H1 (cell line): ENCODE data around the gene CHRM4.

ENCODE experiments used
- EZH2 ChIP-seq: fragments of 200-600 bp; sonication (generic); IDR thresholded peaks from 2 replicates; pipeline ENCODE4 v1.7.1; 2012; ENCODE audit warnings: low read depth, mild to moderate bottlenecking, moderate library complexity, low read length, inconsistent platforms; ENCODE audit not compliant: severe bottlenecking
- KDM1A ChIP-seq: fragments of 200-600, 300-600 bp; sonication (generic); IDR thresholded peaks from 2 replicates; pipeline ENCODE4 v1.7.1; 2016; ENCODE audit warnings: mild to moderate bottlenecking, low read length, borderline replicate concordance
- KDM5A ChIP-seq: fragments of 200-600 bp; IDR thresholded peaks from 2 replicates; pipeline ENCODE4 v1.7.1; 2012; ENCODE audit warnings: mild to moderate bottlenecking, low read length, inconsistent platforms, mixed read lengths
- POLR2AphosphoS5 ChIP-seq: IDR thresholded peaks from 2 replicates; pipeline ENCODE4 v1.6.1; 2011; ENCODE audit warnings: low read depth, low read length
- RXRA ChIP-seq: IDR thresholded peaks from 2 replicates; pipeline ENCODE4 v1.6.1; 2011; ENCODE audit warnings: low read depth, mild to moderate bottlenecking, low read length, moderate library complexity; ENCODE audit not compliant: insufficient read depth
- SUZ12 ChIP-seq: fragments of 200-600 bp; sonication (generic); IDR thresholded peaks from 2 replicates; pipeline ENCODE4 v1.6.1; 2012; ENCODE audit warnings: mild to moderate bottlenecking, inconsistent platforms, low read length, moderate library complexity, mixed read lengths
- TF ChIP-seq, protein P1 (sequence below): IDR thresholded peaks from 2 replicates; pipeline ENCODE4 v1.6.1; 2011; ENCODE audit warnings: low read depth, mild to moderate bottlenecking, low read length; ENCODE audit not compliant: insufficient read depth
- TF ChIP-seq, protein P2 (sequence below), 3 experiments: IDR thresholded peaks; 1 replicate in 2 of 3; 2 replicates in 1 of 3; pipeline versions ENCODE4 v1.5.1 to v1.6.1; 2011; ENCODE audit warnings: low read length in 3 of 3, mild to moderate bottlenecking in 3 of 3, inconsistent platforms in 2 of 3, low read depth in 1 of 3, moderate library complexity in 1 of 3; ENCODE audit not compliant: insufficient read depth in 1 of 3; ENCODE audit errors: control extremely low read depth in 1 of 3

DNA sequence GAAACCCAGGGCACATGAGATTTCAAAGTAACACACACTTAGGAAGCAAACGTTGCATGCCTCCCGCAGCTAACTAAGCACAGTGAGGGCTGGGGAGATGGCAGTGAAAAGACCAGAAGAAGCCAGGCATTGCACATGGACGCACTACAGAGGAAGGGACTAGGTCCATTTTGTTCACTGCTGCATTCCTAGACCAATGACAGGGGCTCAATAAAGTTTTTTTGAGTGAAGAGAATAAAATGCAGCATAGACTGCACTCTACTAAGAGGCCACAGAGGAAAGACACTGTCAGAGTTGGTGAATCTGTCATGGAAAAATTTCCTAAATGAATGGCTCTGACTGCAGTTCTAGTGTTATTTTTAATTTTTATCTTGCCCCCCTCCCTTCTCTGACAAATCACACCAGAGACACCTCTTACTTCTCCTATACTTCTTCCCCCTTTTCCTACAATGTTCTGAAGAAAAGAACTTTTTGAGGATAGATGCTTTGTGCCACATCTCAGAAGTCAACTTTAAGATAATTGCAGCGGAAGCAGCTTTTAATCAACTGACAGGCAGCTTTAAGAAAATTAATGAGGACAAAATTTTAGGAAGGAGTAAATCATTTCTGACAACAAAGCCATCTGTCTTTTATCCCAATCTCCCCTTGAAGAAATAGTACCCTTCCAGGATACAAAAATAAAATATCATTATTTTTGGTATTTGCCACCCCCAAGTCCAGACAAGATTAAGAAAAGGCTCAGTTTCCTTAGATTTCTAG is 34.8 kb upstream of the CHRM4 start:
- no peak for TF ChIP-seq POLR2AphosphoS5
- TF ChIP-seq EZH2, result no peak
- no peak for TF ChIP-seq SUZ12
- TF ChIP-seq, protein P1, sequence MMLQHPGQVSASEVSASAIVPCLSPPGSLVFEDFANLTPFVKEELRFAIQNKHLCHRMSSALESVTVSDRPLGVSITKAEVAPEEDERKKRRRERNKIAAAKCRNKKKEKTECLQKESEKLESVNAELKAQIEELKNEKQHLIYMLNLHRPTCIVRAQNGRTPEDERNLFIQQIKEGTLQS, result no peak
- TF ChIP-seq, protein P2, sequence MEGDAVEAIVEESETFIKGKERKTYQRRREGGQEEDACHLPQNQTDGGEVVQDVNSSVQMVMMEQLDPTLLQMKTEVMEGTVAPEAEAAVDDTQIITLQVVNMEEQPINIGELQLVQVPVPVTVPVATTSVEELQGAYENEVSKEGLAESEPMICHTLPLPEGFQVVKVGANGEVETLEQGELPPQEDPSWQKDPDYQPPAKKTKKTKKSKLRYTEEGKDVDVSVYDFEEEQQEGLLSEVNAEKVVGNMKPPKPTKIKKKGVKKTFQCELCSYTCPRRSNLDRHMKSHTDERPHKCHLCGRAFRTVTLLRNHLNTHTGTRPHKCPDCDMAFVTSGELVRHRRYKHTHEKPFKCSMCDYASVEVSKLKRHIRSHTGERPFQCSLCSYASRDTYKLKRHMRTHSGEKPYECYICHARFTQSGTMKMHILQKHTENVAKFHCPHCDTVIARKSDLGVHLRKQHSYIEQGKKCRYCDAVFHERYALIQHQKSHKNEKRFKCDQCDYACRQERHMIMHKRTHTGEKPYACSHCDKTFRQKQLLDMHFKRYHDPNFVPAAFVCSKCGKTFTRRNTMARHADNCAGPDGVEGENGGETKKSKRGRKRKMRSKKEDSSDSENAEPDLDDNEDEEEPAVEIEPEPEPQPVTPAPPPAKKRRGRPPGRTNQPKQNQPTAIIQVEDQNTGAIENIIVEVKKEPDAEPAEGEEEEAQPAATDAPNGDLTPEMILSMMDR (IDR thresholded peaks at IDR 0.05; ENCODE audit: control extremely low read depth in 1 of 3, insufficient read depth in 1 of 3, low read depth in 1 of 3, low read length in 3 of 3), result no peak
- no peak for TF ChIP-seq RXRA
- no peak for TF ChIP-seq KDM1A
- no peak for TF ChIP-seq KDM5A
